GM18868 (cell line): Measurements from ENCODE around the gene HACE1.
A peak's percentile ranks its signal among the peaks of the same experiment; 100 is the strongest.
"Not testable (repeated sequence)": the region's sequence is repeated elsewhere in the genome, so short reads cannot be mapped to it uniquely, and the experiment has no call there.

Experiments used
- ATAC-seq: cut with Tn5 transposase; IDR thresholded peaks from one replicate; pipeline ENCODE4 v1.9.1; 2021; ENCODE audit warnings: mild to moderate bottlenecking, moderate library complexity; ENCODE audit not compliant: unreplicated experiment

The HACE1 gene, protein sequence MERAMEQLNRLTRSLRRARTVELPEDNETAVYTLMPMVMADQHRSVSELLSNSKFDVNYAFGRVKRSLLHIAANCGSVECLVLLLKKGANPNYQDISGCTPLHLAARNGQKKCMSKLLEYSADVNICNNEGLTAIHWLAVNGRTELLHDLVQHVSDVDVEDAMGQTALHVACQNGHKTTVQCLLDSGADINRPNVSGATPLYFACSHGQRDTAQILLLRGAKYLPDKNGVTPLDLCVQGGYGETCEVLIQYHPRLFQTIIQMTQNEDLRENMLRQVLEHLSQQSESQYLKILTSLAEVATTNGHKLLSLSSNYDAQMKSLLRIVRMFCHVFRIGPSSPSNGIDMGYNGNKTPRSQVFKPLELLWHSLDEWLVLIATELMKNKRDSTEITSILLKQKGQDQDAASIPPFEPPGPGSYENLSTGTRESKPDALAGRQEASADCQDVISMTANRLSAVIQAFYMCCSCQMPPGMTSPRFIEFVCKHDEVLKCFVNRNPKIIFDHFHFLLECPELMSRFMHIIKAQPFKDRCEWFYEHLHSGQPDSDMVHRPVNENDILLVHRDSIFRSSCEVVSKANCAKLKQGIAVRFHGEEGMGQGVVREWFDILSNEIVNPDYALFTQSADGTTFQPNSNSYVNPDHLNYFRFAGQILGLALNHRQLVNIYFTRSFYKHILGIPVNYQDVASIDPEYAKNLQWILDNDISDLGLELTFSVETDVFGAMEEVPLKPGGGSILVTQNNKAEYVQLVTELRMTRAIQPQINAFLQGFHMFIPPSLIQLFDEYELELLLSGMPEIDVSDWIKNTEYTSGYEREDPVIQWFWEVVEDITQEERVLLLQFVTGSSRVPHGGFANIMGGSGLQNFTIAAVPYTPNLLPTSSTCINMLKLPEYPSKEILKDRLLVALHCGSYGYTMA

DNA sequence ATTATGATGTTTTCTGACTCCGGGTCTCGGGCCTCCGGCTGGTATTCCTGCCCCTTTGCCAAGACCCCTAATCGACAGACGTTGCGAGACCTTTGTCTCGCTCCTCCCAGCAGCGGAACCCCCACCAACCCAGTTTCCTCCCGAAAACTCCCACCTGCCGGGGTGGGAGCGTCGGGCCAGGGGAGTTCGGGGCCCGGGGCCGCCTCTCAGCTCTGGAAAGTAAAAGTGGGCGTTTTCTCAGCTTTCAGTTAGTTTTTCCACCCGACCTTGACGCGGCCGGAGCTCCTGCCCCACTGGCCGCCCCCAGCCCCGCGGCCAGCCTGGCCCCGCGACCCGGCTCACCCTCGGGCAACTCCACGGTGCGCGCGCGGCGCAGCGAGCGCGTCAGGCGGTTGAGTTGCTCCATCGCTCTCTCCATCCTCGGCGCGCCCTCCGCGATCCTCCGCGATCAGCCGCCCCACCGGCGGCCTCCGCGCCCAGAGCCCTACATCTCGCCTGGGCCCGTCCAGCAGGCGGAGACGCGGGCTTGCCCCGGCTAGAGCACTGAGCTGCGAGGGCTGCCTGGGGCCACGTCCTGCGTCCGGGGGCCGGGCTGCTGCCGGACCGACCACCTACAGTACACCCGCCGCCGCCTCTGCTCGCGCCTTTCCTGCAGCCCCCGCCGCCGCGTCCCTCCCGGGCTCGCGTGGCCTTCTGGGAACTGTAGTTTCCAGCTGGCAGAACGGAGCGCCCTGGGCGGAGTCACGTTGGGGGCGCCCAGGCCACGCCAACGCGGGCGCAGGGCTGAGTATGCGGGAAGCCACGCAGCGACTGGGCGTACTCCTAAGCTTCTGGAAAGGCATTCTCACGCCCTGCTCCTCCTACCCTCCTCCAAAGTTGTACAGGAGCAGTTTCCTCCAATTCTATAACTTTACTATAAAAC is at the start of gene HACE1:
Gene HACE1, minus strand, starts transcription at position 695 of the 922 bp plus-strand sequence. Its CDS starts 277 bp downstream, at position 418.
- peak; percentile 99 for ATAC-seq

- ATAC-seq = no peak
Measured at GRCh38 chr6:104908888-104909525, 49.3 kb upstream of the HACE1 start.

DNA sequence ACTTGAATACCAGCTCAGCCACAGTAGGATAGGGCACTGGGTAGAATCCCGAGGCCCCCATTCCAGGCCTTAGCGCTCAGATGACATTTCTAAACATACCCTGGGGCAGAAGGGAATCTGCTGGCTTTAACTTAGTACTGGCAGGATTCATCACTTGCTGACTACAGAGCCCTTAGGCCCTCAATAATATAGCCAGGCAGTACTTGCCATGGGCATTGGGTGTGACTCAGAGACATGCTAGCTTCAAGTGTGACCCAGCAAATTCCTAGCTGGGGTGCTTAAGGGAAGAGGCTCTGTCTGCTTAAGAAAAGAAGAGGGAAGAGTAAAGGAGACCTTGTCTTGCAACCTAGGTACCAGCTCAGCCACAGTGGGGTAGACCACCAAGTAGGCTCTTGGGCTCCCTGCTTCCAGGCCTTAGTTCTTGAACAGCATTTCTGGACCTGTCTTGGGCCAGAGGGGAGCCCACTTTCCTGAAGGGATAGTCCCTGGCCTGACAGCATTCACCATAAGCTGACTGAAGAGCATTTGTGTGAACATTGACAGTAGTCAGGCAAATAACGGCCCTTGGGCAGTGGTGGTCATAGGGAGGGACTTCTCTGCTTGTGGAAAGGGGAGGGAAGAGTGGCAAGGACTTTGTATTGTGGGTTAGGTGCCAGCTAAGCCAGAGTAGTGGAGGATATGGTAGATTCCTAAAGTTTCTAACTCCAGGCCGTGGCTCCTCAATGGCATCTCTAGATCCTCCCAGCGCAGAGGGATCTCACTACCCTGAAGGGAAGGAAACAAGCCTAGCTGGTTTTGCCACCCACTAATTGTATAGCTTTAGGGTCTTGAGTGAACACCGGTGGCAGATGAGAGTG is 48.5 kb upstream of the HACE1 start:
- no peak for ATAC-seq

DNA sequence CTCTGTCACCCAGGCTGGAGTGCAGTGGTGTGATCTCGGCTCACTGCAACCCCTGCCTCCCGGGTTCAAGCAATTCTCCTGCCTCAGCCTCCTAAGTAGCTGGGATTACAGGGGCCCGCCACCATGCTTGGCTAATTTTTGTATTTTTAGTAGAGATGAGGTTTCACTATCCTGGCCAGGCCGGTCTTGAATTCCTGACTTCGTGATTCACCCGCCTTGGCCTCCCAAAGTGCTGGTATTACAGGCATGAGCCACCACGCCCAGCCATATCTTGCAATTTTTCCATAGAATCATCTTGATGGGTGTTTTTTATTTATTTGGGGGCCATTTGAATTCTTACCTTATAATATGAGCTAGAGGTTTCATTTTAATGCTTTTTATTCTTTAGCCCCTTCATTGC is 39.2 kb upstream of the HACE1 start:
- ATAC-seq = not testable (repeated sequence)

GRCh38 chr6:104896914-104897313 is 37.2 kb upstream of the HACE1 start:
- ATAC-seq = no peak

DNA sequence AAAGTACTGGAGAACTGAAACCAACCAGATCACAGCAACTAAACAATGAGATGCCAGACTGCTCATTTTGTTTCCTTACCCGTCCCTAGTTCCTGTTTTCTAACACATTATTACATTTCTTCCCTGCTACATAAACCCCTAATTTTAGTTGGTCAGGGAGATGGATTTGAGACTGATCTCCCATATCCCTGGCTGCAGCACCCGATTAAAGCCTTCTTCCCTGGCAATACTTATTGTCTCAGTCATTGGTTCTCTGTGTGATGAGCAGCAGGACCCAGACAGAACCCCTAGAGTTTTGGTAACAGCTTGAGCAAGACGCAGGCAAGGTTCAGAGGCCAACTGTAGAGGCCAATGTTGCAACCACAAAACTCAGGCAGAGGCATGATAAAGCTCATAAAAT is 28.3 kb upstream of the HACE1 start:
- ATAC-seq = no peak

GRCh38 chr6:104887350-104887749 is 27.6 kb upstream of the HACE1 start:
- ATAC-seq = no peak

- no peak for ATAC-seq
Measured at GRCh38 chr6:104885518-104886043, 25.9 kb upstream of the HACE1 start.

DNA sequence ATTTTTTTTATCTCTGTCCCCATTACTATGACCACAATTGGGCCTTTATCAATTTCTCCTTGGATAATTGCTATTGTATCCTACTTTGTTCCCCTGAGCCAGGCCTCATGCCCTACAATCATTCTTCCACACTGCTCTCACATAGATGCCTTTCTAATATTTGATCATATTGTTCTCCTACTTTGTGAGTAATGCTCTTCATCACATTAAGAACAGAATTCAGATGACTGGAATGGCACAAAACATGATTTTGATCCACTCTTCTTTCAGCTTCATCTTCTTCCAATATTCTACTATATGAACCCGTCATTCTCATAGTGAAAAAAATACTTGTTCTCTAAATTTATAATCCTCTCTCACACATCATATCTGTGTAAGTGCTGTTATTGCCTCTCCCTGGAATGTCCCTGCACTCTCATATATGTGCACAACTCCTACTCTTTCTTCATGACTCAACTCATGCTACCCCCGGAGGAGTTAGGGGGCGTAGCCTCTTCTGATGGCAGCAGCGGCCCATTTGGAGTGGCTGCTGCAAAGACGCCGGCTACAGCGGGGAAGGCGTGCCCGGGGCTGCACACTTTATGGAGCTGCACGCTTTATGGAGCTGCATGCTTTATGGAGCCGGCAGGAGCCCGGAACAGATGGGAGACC is 25.3 kb upstream of the HACE1 start:
- ATAC-seq = no peak

GRCh38 chr6:104881964-104882668 is 22.4 kb upstream of the HACE1 start:
- no peak for ATAC-seq

GRCh38 chr6:104862456-104862855 is 2.7 kb upstream of the HACE1 start:
- no peak for ATAC-seq

GRCh38 chr6:104860221-104860620 is 502 bp upstream of the HACE1 start:
- ATAC-seq = no peak

GRCh38 chr6:104858642-104859041 is 1.1 kb downstream of the HACE1 start:
- no peak for ATAC-seq

- ATAC-seq = no peak
Measured at GRCh38 chr6:104855507-104855906, 4.2 kb downstream of the HACE1 start.

GRCh38 chr6:104847721-104848120 is 12.0 kb downstream of the HACE1 start:
- ATAC-seq = not testable (repeated sequence)

GRCh38 chr6:104843229-104843628 is 16.5 kb downstream of the HACE1 start:
- ATAC-seq = no peak

- ATAC-seq = no peak
Measured at GRCh38 chr6:104837158-104837557, 22.6 kb downstream of the HACE1 start.

DNA sequence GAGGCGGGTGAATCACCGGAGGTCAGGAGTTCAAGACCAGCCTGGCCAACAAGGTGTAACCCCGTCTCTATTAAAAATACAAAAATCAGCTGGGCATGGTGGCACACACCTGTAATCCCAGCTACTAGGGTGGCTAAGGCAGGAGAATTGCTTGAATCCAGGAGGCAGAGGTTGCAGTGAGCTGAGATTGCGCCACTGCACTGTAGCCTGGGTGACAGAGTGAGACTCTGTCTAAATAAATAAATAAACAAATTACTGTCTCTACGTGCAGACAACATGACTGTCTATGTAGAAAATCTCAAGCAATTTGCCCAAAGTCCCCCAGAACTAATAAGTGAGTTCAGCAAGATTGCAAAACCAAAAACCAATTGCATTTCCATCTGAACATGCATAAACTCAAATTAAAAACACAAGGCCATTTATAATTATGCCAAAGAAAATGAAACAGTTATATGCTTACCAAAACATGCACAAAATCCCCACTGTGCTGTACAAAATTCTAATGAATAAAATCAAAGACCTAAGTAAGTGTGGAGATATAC is 23.2 kb downstream of the HACE1 start:
- ATAC-seq = not testable (repeated sequence)
